OCI-LY7 (cell line): ENCODE measurements around the gene CCDC9B. TPM values are rescaled to one million over a fixed set of nuclear protein-coding genes. Genes with fewer than 3 reads are reported as not detected.

Source experiments
- BruUV-seq: library from RNA; stranded (reverse); fragments of 400-500 nt; replicated peaks from 2 replicates; lab custom pipeline; 2021; lab: Mats Ljungman, UMichigan
- CTCF ChIA-PET: fragments of 300-600 bp; sonication (Branson Sonifier 250); formaldehyde crosslinking; loops from one replicate; lab custom pipeline; 2022; ENCODE audit warnings: antibody characterized with exemption; ENCODE audit not compliant: unreplicated experiment; lab: Charles Lee
- POLR2A ChIA-PET: fragments of 300-600 bp; sonication (Branson Sonifier 250); formaldehyde crosslinking; loops from one replicate; lab custom pipeline; 2022; ENCODE audit warnings: antibody characterized with exemption; lab: Charles Lee
- DNase-seq: peaks from one replicate; pipeline ENCODE4 v3.0.0-alpha.2; 2015; ENCODE audit warnings: low spot score
- H2AFZ ChIP-seq: fragments of 200-600 bp; sonication (generic), shearing (Covaris generic); 2 replicates; pipeline ENCODE4 v1.6.1; 2014; ENCODE audit warnings: mild to moderate bottlenecking, antibody characterized with exemption, low read length, moderate library complexity
- H3K27ac ChIP-seq: fragments of 200-600 bp; sonication (generic); 2 replicates; pipeline ENCODE4 v1.5.1; 2014; ENCODE audit warnings: mixed run types, low read depth, mild to moderate bottlenecking, moderate library complexity, low read length, inconsistent platforms; ENCODE audit not compliant: poor library complexity, severe bottlenecking
- H3K36me3 ChIP-seq: fragments of 200-600 bp; sonication (generic); 2 replicates; pipeline ENCODE4 v1.6.1; 2014; ENCODE audit warnings: mild to moderate bottlenecking, antibody characterized with exemption, low read length, moderate library complexity, mixed read lengths; ENCODE audit not compliant: insufficient read depth
- H3K4me1 ChIP-seq: fragments of 200-600 bp; sonication (generic); 2 replicates; pipeline ENCODE4 v1.5.1; 2014; ENCODE audit warnings: mild to moderate bottlenecking, low read length; ENCODE audit not compliant: insufficient read depth, poor library complexity, severe bottlenecking
- H3K4me2 ChIP-seq: fragments of 200-600 bp; sonication (generic); 2 replicates; pipeline ENCODE4 v1.6.1; 2014; ENCODE audit warnings: mild to moderate bottlenecking, low read length
- H3K4me3 ChIP-seq: fragments of 200-600 bp; sonication (generic); 2 replicates; pipeline ENCODE4 v1.5.1; 2014; ENCODE audit warnings: mild to moderate bottlenecking, low read depth, low read length; ENCODE audit not compliant: poor library complexity, severe bottlenecking
- H3K79me2 ChIP-seq: fragments of 200-600 bp; sonication (generic); 2 replicates; pipeline ENCODE4 v1.6.1; 2016; ENCODE audit warnings: low read depth, mild to moderate bottlenecking, low read length, moderate library complexity, mixed read lengths; ENCODE audit not compliant: insufficient read depth
- H3K9me2 ChIP-seq: fragments of 200-600 bp; sonication (generic); 2 replicates; pipeline ENCODE4 v1.6.1; 2016; ENCODE audit warnings: mild to moderate bottlenecking, low read length, mixed read lengths; ENCODE audit not compliant: insufficient read depth
- H3K9me3 ChIP-seq: fragments of 200-600 bp; sonication (generic); 2 replicates; pipeline ENCODE4 v1.6.1; 2014; ENCODE audit warnings: mild to moderate bottlenecking, mixed run types, low read length, mixed read lengths
- H4K20me1 ChIP-seq: fragments of 200-600 bp; sonication (generic); 2 replicates; pipeline ENCODE4 v1.6.1; 2014; ENCODE audit warnings: mild to moderate bottlenecking, antibody characterized with exemption, low read length, moderate library complexity, mixed read lengths; ENCODE audit not compliant: insufficient read depth
- CTCF ChIP-seq: fragments of 200-600 bp; sonication (generic); conservative IDR thresholded peaks from 2 replicates; pipeline ENCODE4 v1.5.1; 2014; ENCODE audit warnings: mild to moderate bottlenecking, antibody characterized with exemption, low read length, moderate library complexity, mixed read lengths
- EZH2phosphoT487 ChIP-seq: fragments of 200-600 bp; sonication (generic); IDR thresholded peaks from 2 replicates; pipeline ENCODE4 v1.6.1; 2018; ENCODE audit warnings: low read depth, borderline replicate concordance, mild to moderate bottlenecking, mixed run types, antibody characterized with exemption, low read length, moderate library complexity, mixed read lengths
- intact Hi-C: fragments of 100-400 bp; cut with micrococcal nuclease; formaldehyde crosslinking; loops from one replicate; pipeline ENCODE4 v1.10.0; 2022; ENCODE audit not compliant: unreplicated experiment
- total RNA-seq, 2 experiments: library from RNA; depleted of rRNA in 1 of 2; stranded (reverse); fragments of >200 nt in 1 of 2; shearing (Covaris generic) in 1 of 2; gene quantifications; 2 replicates each; pipeline ENCODE4 v1.2.3, GENCODE V29; 2014 to 2022

CCDC9B gene
- total RNA-seq, 2 experiments from 2014 or later, result 1.4 TPM; not detected in 1

- Histone ChIP-seq H2AFZ (no peak overlapping the region), H3K79me2 (no peaks in the 10 kb centered on the region), H3K36me3 (no peaks in the 10 kb centered on the region), H3K27ac (no peak overlapping the region), H4K20me1 (no peaks in the 10 kb centered on the region), H3K4me2 (no peak overlapping the region), H3K9me2 (no peaks in the 10 kb centered on the region), H3K9me3 (peaks cover 6% of the 10 kb centered on the region), H3K4me1 (no peaks in the 10 kb centered on the region), H3K4me3 (no peak overlapping the region)
- no peak for DNase-seq
- intact Hi-C loops, result no loop called here
- ChIA-PET POLR2A (no interaction called here), CTCF (no interaction called here)
- BruUV-seq, result no TSS peak
- TF ChIP-seq EZH2phosphoT487, result no peak
- no peak for TF ChIP-seq CTCF
These were observed 42.4 kb downstream of the CCDC9B start for GRCh38 chr15:40298216-40298935.

GRCh38 chr15:40297356-40297755 is 43.4 kb downstream of the CCDC9B start:
- H3K4me3 ChIP-seq, result no peak overlapping the region
- TF ChIP-seq EZH2phosphoT487 (no peak), CTCF (no peak)
- H3K36me3 ChIP-seq, result no peaks in the 10 kb centered on the region
- H3K4me1 ChIP-seq, result no peaks in the 10 kb centered on the region
- no TSS peak for BruUV-seq
- ChIA-PET POLR2A (no interaction called here), CTCF (no interaction called here)
- H3K4me2 ChIP-seq, result no peak overlapping the region
- DNase-seq, result no peak
- H3K79me2 ChIP-seq, result no peaks in the 10 kb centered on the region
- no peaks in the 10 kb centered on the region for H4K20me1 ChIP-seq
- peaks cover 6% of the 10 kb centered on the region for H3K9me3 ChIP-seq
- no peaks in the 10 kb centered on the region for H3K9me2 ChIP-seq
- no peak overlapping the region for H2AFZ ChIP-seq
- intact Hi-C loops, result no loop called here
- no peak overlapping the region for H3K27ac ChIP-seq

- TF ChIP-seq EZH2phosphoT487 (no peak), CTCF (no peak)
- Histone ChIP-seq H3K27ac (no peak overlapping the region), H3K79me2 (no peaks in the 10 kb centered on the region), H3K9me2 (no peaks in the 10 kb centered on the region), H4K20me1 (no peaks in the 10 kb centered on the region), H3K4me3 (no peak overlapping the region), H3K4me1 (no peaks in the 10 kb centered on the region), H3K36me3 (no peaks in the 10 kb centered on the region), H3K4me2 (no peak overlapping the region), H2AFZ (no peak overlapping the region), H3K9me3 (peaks cover 6% of the 10 kb centered on the region)
- ChIA-PET CTCF (no interaction called here), POLR2A (no interaction called here)
- DNase-seq, result no peak
- intact Hi-C loops, result no loop called here
- BruUV-seq, result no TSS peak
These were observed 44.0 kb downstream of the CCDC9B start for GRCh38 chr15:40296561-40297230.
